Esophagus muscularis mucosa (tissue), 4 donors: ENCODE data around the gene TMEM94.

ENCODE experiments used
- EP300 ChIP-seq: sonication (generic); formaldehyde crosslinking; IDR thresholded peaks from one replicate; pipeline ENCODE4 v1.6.1; 2017; ENCODE audit warnings: antibody characterized with exemption
- POLR2A ChIP-seq: fragments of 450-650 bp; IDR thresholded peaks from one replicate; pipeline ENCODE4 v1.6.1; 2017; ENCODE audit warnings: antibody characterized with exemption, moderate library complexity, mild to moderate bottlenecking, low read depth
- POLR2AphosphoS5 ChIP-seq, 2 donors: sonication (generic); formaldehyde crosslinking; IDR thresholded peaks; one replicate each; pipeline ENCODE4 v1.6.1; 2017; ENCODE audit warnings: antibody characterized with exemption in 2 of 2
- TF ChIP-seq, protein P1 (sequence below), 3 experiments: fragments of 200-600 bp in 2 of 3; fragments of 450-650 bp in 1 of 3; sonication (generic) in 2 of 3; IDR thresholded peaks; one replicate each; pipeline ENCODE4 v1.5.1; 2017 to 2019; ENCODE audit warnings: antibody characterized with exemption in 3 of 3, mild to moderate bottlenecking in 2 of 3, moderate library complexity in 1 of 3

DNA sequence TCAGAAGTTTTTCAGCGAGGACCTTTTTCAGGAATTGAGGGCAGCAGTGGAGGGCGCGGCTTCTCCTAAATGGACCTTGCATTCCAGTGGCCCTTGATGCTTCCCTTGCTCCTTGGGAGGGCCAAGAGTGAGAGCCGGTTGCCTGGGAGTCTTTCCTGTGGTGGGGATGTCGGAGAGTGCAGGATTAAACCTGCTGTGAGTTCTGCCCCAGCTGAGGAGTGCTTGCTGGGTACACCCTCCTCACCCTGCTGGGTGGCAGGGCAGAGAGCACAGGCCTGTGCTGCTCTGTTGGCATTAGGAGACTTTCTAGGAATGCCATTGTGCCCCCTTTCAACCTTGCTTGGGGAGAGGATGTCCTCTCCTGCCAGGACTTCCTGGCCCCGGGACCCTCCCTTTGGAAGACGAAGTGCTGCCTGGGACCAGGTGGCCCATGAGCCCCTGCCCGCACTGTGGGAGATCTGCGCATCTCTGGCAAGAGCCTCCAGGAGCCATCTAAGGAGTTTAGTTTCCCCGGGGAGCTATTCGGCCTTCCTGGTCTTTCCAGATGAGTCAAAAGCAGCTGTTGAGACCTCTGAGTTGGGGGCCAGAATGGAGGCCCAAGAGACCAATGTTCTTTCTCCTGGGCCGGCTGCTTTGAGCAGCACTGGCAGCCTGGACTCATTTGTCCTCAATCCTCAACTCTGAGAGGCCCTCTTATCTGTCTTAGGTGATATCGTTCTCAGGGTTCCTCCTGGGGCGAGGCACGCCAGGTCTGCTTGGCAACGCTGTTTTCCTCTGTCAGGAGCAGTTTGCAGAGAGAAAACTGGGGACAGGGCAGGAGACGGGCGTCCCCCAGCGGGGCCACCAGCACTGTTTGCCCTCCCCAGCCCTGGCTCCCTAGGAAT, 74.6 kb downstream of the TMEM94 start:
- TF ChIP-seq, protein P1, sequence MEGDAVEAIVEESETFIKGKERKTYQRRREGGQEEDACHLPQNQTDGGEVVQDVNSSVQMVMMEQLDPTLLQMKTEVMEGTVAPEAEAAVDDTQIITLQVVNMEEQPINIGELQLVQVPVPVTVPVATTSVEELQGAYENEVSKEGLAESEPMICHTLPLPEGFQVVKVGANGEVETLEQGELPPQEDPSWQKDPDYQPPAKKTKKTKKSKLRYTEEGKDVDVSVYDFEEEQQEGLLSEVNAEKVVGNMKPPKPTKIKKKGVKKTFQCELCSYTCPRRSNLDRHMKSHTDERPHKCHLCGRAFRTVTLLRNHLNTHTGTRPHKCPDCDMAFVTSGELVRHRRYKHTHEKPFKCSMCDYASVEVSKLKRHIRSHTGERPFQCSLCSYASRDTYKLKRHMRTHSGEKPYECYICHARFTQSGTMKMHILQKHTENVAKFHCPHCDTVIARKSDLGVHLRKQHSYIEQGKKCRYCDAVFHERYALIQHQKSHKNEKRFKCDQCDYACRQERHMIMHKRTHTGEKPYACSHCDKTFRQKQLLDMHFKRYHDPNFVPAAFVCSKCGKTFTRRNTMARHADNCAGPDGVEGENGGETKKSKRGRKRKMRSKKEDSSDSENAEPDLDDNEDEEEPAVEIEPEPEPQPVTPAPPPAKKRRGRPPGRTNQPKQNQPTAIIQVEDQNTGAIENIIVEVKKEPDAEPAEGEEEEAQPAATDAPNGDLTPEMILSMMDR (IDR thresholded peaks at IDR 0.05): no peak
- TF ChIP-seq POLR2AphosphoS5 (IDR thresholded peaks at IDR 0.05): no peak
- TF ChIP-seq POLR2A: no peak
- TF ChIP-seq EP300: no peak
